Ascending aorta (tissue), 2 donors: ENCODE results near the gene OMP. TPM values are rescaled to one million over a fixed set of nuclear protein-coding genes. Genes with fewer than 3 reads are reported as not detected.
A peak's percentile ranks its signal among the peaks of the same experiment; 100 is the strongest.

ENCODE experiments used
- DNase-seq, 2 donors: peaks; one replicate each; pipeline ENCODE4 v3.0.0-alpha.2; 2019; ENCODE audit warnings: low spot score in 2 of 2
- H3K27ac ChIP-seq, 2 donors: fragments of 200-600 bp; sonication (generic); one replicate each; pipeline ENCODE4 v1.5.1; 2016 to 2017; ENCODE audit warnings: mild to moderate bottlenecking in 1 of 2
- H3K27me3 ChIP-seq: fragments of 200-600 bp; sonication (generic); one replicate; pipeline ENCODE4 v1.5.1; 2017
- H3K36me3 ChIP-seq, 2 donors: fragments of 200-600 bp; sonication (generic); one replicate each; pipeline ENCODE4 v1.5.1; 2016
- H3K4me1 ChIP-seq, 2 donors: fragments of 200-600 bp; sonication (generic); one replicate each; pipeline ENCODE4 v1.5.1; 2016 to 2017; ENCODE audit warnings: mild to moderate bottlenecking in 1 of 2
- H3K4me3 ChIP-seq, 2 donors: fragments of 200-600 bp; sonication (generic); one replicate each; pipeline ENCODE4 v1.5.1; 2016 to 2017; ENCODE audit warnings: mild to moderate bottlenecking in 1 of 2
- H3K9me3 ChIP-seq, 2 donors: fragments of 200-600 bp; sonication (generic); one replicate each; pipeline ENCODE4 v1.5.1; 2016
- CTCF ChIP-seq, 3 experiments: fragments of 200-600 bp in 2 of 3; fragments of 450-650 bp in 1 of 3; sonication (generic) in 2 of 3; IDR thresholded peaks; one replicate each; pipeline ENCODE4 v1.5.1; 2016 to 2019; ENCODE audit warnings: antibody characterized with exemption in 3 of 3, mild to moderate bottlenecking in 1 of 3, moderate library complexity in 1 of 3
- intact Hi-C: fragments of 100-400 bp; cut with DNase I; formaldehyde crosslinking; loops from one replicate; pipeline ENCODE4 v1.15.1; 2023
- total RNA-seq: library from RNA; depleted of rRNA; stranded (reverse); fragments of >200 nt; gene quantifications from one replicate; pipeline ENCODE4 v1.1.0, GENCODE V29; 2016

Gene OMP
- total RNA-seq, 1 donor from 2014 or later: not detected

GRCh38 chr11:77062924-77063323 lies 39.7 kb upstream of the OMP start:
- Histone ChIP-seq H3K36me3 (no peaks in the 10 kb centered on the region), H3K27ac (no peak overlapping the region), H3K9me3 (no peaks in the 10 kb centered on the region), H3K4me3 (no peak overlapping the region), H3K4me1 (peaks cover 0 to 9% of the 10 kb centered on the region in 2 donors), H3K27me3 (no peaks in the 10 kb centered on the region)
- intact Hi-C loops: loop anchor here (10.0 kb wide), 2 partner anchors 762 to 828 kb away; partner anchors contain the start of genes AAMDC and RSF1
- no peak for DNase-seq
- no peak for TF ChIP-seq CTCF (IDR thresholded peaks at IDR 0.05)

GRCh38 chr11:77063407-77063806 lies 39.2 kb upstream of the OMP start:
- H3K4me3 ChIP-seq: no peak overlapping the region
- no peaks in the 10 kb centered on the region for H3K36me3 ChIP-seq

GRCh38 chr11:77063861-77064260 lies 38.8 kb upstream of the OMP start:
- Histone ChIP-seq H3K36me3 (no peaks in the 10 kb centered on the region), H3K27ac (no peak overlapping the region), H3K4me3 (no peak overlapping the region), H3K27me3 (no peaks in the 10 kb centered on the region), H3K9me3 (no peaks in the 10 kb centered on the region), H3K4me1 (peaks cover 0 to 16% of the 10 kb centered on the region in 2 donors)
- no peak for DNase-seq
- intact Hi-C loops: loop anchor here (10.0 kb wide), 2 partner anchors 761 to 829 kb away; partner anchors contain the start of genes AAMDC and RSF1
- no peak for TF ChIP-seq CTCF (IDR thresholded peaks at IDR 0.05)

More at GRCh38 chr11:77063407-77063806, 39.2 kb upstream of the OMP start:
- intact Hi-C loops: loop anchor here (10.0 kb wide), 2 partner anchors 761 to 829 kb away; partner anchors contain the start of genes AAMDC and RSF1
- Histone ChIP-seq H3K27me3 (no peaks in the 10 kb centered on the region), H3K27ac (no peak overlapping the region), H3K9me3 (no peaks in the 10 kb centered on the region), H3K4me1 (peaks cover 0 to 14% of the 10 kb centered on the region in 2 donors)
- TF ChIP-seq CTCF (IDR thresholded peaks at IDR 0.05): no peak
- DNase-seq: no peak

DNA sequence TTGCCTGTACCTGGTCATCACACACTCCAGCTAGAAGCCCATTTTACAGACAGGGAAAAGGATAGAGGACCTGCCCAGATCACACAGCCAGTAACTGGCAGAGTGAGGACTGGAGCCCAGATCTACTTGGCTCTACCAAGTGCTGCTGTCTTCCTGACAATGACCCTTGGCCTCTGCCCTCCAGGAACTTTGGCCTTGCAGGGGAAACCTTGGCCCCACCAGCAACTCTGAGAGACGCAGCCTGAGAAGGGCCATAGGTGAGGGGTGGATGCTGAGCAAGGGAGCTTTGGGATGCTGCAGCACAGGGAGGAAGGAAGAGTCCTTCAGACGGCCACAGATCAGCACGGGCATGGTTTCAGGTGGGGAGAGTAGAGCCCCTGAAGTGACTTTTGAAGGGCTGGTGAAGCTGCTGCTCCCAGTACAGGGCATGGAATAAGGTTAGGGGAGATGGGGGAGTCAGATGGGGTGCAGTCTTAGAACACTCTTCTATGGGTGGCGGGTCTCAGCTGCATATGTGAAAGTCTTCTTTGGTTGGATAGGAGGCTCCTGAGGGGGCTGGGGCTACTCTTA lies 37.9 kb upstream of the OMP start:
- TF ChIP-seq CTCF (IDR thresholded peaks at IDR 0.05): no peak
- DNase-seq: no peak
- Histone ChIP-seq H3K9me3 (no peaks in the 10 kb centered on the region), H3K4me1 (peaks cover 0 to 19% of the 10 kb centered on the region in 2 donors), H3K27me3 (no peaks in the 10 kb centered on the region), H3K36me3 (no peaks in the 10 kb centered on the region), H3K4me3 (no peak overlapping the region), H3K27ac (no peak overlapping the region)
- intact Hi-C loops: loop anchor here (1.0 to 10.0 kb wide), 3 partner anchors 10 to 830 kb away; partner anchors contain the start of genes AAMDC and RSF1

GRCh38 chr11:77065878-77066228 lies 36.8 kb upstream of the OMP start:
- DNase-seq: peak in 1 of 2 donors; percentile 72
- Histone ChIP-seq H3K27ac (peak overlapping the region; percentile 93), H3K9me3 (no peaks in the 10 kb centered on the region), H3K4me1 (peaks cover 0 to 19% of the 10 kb centered on the region in 2 donors), H3K4me3 (peak overlapping the region; percentile 80 to 84), H3K36me3 (no peaks in the 10 kb centered on the region), H3K27me3 (no peaks in the 10 kb centered on the region)
- intact Hi-C loops: loop anchor here (1.0 to 10.0 kb wide), 5 partner anchors 8 to 831 kb away; partner anchors contain the start of genes AAMDC and RSF1
- no peak for TF ChIP-seq CTCF (IDR thresholded peaks at IDR 0.05)
